GM10266 (cell line): Measurements from ENCODE around the gene SYMPK.

Experiments used
- DNase-seq: peaks from one replicate; pipeline ENCODE4 v3.0.0; 2012; ENCODE audit errors: extremely low spot score
- TF ChIP-seq, protein P1 (sequence below): IDR thresholded peaks from 2 replicates; pipeline ENCODE4 v1.5.1; 2012; ENCODE audit warnings: mild to moderate bottlenecking, low read depth; ENCODE audit not compliant: control insufficient read depth, insufficient read depth; ENCODE audit errors: missing control alignments

SYMPK gene

DNA sequence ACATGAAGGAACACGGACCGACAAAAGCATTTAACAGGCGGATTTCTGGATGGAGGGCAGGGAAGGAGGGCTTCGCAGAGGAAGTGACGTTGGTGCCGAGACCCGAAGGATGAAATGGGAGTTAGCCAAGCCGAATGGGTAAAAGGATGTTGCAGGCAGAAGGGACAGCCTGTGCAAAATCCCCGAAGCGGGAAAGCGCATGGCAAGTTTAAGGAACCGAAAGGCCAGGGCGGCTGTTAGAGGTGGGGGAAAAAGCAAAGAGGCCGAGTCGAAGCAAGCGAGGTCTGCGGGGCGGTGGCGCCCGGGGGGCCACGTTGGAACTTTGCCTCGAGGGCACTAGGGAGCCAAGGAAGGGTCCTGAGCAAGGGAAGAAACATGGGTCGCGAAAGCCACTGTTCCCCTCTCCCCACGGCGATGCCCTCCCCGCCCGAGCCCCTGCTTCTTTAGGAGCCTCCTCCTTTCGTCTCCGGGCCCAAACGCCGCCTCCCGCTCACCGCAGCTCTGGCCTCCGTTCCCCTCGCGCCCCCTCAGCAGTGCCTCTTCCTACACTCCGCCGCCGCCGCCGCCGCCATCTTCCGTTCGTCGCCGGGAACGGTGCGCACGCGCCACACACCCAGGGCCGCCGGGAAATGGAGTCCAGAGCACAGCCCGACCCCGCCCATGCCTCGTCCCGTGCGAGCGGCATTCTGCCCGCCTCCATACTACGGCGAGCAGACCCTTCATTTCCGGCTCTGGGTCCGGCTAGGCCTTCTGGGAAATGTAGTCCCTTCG, at the start of gene SYMPK:
Gene SYMPK (minus strand): TSS at position 584 of the 771 bp plus-strand sequence. CDS start 8,652 bp downstream, outside the sequence.
- peak; percentile 99 for DNase-seq
- TF ChIP-seq, protein P1, sequence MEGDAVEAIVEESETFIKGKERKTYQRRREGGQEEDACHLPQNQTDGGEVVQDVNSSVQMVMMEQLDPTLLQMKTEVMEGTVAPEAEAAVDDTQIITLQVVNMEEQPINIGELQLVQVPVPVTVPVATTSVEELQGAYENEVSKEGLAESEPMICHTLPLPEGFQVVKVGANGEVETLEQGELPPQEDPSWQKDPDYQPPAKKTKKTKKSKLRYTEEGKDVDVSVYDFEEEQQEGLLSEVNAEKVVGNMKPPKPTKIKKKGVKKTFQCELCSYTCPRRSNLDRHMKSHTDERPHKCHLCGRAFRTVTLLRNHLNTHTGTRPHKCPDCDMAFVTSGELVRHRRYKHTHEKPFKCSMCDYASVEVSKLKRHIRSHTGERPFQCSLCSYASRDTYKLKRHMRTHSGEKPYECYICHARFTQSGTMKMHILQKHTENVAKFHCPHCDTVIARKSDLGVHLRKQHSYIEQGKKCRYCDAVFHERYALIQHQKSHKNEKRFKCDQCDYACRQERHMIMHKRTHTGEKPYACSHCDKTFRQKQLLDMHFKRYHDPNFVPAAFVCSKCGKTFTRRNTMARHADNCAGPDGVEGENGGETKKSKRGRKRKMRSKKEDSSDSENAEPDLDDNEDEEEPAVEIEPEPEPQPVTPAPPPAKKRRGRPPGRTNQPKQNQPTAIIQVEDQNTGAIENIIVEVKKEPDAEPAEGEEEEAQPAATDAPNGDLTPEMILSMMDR = no peak

DNA sequence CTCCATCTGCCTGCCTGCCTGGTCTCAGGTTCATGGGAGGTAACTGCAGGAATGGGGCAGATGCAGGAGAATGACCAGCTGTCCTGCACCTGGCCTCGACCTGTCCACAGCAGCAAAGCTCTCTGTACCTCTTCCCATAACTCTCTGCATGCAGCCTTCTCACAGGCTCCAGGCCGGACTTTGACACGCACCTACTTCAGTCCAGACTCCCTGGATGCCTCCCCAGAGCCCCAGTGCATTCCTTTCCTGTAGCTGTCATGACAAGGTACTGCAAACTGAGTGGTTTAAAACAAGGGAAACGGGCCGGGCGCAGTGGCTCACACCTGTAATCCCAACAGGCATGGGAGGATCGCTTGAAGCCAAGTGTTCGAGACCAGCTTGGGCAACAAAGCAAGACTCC, 48.3 kb upstream of the SYMPK start:
- no peak for DNase-seq
- TF ChIP-seq, protein P1 = no peak

DNA sequence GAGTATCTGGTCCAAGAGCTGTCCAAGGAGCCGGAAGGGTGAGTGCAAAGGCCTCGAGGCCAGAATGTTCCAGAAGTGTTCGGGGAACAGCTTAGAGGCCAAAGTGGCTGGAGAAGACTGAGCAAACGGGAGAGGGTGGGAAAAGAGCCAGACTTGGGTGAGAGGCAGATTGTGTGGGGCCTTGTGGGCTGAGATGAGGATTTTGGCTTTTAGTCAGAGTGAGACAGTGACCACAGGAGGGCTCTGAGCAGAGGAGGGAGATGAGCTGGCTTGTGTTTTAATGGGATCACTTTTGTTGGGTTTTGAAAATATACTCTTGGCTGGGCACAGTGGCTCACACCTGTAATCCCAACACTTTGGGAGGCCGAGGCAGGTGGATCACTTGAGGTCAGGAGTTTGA, 46.0 kb upstream of the SYMPK start:
- DNase-seq = no peak
- TF ChIP-seq, protein P1 = no peak

DNA sequence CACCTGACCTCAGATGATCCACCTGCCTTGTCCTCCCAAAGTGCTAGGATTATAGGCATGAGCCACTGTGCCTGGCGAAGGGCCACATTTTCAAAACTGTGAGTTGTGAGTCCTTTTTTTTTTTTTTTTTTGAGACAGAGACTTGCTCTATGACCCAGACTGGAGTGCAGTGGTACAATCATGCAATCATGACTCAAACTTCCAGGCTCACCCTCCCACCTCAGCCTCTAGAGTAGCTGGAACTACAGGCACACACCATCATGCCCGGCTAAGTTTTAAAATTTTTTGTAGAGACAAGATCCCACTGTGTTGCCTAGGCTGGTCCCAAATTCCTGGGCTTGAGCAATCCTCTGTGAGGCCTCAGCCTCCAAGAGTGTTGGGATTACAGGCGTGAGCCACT, 43.3 kb upstream of the SYMPK start:
- no peak for DNase-seq

DNA sequence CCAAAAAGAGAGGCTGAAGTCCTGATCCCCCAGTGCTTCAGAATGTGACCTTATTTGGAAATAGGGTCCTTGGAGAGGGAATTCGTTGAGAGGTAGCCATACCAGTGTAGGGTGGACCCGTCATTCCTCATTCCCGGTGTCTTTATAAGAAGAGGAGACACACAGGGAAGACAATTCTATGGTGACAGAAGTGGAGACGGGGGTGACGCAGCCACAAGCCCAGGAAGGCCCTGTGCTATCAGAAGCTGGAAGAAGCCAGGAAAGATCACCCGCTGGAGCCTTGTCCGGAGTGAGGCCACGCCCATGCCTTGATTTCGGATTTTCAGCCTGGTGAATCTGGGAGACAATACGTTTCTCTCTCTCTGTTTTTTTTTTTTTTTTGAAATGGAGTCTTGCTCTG, 42.1 kb upstream of the SYMPK start:
- no peak for DNase-seq
- TF ChIP-seq, protein P1 = no peak

More for the DNA sequence above, 43.3 kb upstream of the SYMPK start:
- TF ChIP-seq, protein P1 = no peak

DNA sequence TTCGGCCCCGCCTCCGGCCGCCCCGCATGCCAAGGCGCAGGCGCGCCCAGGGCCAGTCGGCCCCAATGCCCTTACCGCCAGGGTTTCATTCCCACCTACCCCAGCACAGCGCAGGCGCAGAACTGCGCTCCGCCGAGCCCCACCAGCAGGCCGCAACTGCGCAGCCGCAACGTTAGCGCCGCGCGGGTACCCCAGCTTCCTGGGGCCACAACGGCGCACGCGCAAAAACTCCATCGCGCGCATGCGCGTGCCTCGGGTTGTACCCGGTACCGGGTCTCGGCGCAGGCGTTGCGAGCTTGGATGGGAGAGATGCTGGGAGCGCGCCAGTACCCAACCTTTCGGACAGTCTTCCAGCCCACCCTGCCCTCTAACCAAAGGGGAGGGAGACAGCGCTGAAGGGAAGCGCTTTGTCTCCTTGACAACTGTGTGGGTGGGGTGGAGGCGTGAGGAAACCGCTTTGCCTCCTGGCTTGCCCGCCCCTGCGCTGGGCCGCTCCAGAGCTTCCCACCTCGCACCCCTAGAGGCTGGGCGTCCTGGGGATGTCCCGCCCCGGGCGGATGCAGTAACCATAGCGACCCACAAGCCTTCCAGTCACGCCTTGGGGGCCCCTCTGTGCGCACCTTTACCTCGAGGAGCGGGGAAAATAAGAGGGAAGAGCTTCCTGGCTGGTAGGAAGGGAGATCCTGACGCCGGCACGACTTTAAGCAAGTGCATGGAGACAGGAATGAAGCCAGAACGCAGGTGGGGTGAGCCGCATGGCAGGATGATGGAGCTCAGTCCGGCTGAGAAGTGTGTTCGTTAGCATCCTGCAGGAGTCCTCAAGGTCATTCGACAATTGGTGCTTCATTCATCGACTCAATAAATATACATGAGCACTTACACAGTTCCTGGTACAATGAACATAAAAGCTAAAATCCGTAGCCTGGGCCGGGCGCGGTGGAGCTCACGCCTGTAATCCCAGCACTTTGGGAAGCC, 40.0 kb upstream of the SYMPK start:
- TF ChIP-seq, protein P1 = no peak
- DNase-seq = peak; percentile 100
